Measurements from ENCODE around the gene MAP4K5. TPM values are rescaled to one million over a fixed set of nuclear protein-coding genes. Genes with fewer than 3 reads are reported as not detected.

Gene MAP4K5
- total and polyA plus RNA-seq, 2 of the 13 experiments (the other 11 are each of a cell fraction or from before 2014, with no cell fraction given), result 12.7 to 23.9 TPM

GRCh38 chr14:50396631-50397389 lies 135.6 kb downstream of the MAP4K5 start, which contains the start of gene CDKL1 (continued):
- TF ChIP-seq SP1 (IDR thresholded peaks at IDR 0.05), result no peak
- TF ChIP-seq SP1 (CRISPR knock-in tag; IDR thresholded peaks at IDR 0.05), result peak; percentile 41; the same call in 1 of the 2 replicates
- TF ChIP-seq ZNF556 (CRISPR knock-in tag; IDR thresholded peaks at IDR 0.05; ENCODE audit: borderline replicate concordance), result no peak; the same call in 1 of the 2 replicates
- no peak for TF ChIP-seq MTERF4 (CRISPR knock-in tag; IDR thresholded peaks at IDR 0.05)
- TF ChIP-seq FOXK2 (IDR thresholded peaks at IDR 0.05), result no peak
- no peak for TF ChIP-seq SIX1 (CRISPR knock-in tag; IDR thresholded peaks at IDR 0.05; ENCODE audit: borderline replicate concordance)
- no peak for TF ChIP-seq PAX8 (CRISPR knock-in tag; IDR thresholded peaks at IDR 0.05; ENCODE audit: borderline replicate concordance)
- TF ChIP-seq KDM3A (CRISPR knock-in tag; IDR thresholded peaks at IDR 0.05; ENCODE audit: low read depth), result no peak
- TF ChIP-seq IRF9 (CRISPR knock-in tag; IDR thresholded peaks at IDR 0.05; ENCODE audit: borderline replicate concordance), result peak; percentile 59; the same call in 1 of the 2 replicates
- TF ChIP-seq AKNA (CRISPR knock-in tag; IDR thresholded peaks at IDR 0.05; ENCODE audit: borderline replicate concordance), result no peak
- no peak for TF ChIP-seq ZFP36L2 (CRISPR knock-in tag; IDR thresholded peaks at IDR 0.05)
- peak; percentile 91 for TF ChIP-seq ZNF777 (CRISPR knock-in tag; IDR thresholded peaks at IDR 0.05)
- TF ChIP-seq ZNF501 (CRISPR knock-in tag; IDR thresholded peaks at IDR 0.05), result no peak
- no peak for TF ChIP-seq CENPBD1 (CRISPR knock-in tag; IDR thresholded peaks at IDR 0.05; ENCODE audit: borderline replicate concordance, low read depth)
- no peak for TF ChIP-seq KLF9 (CRISPR knock-in tag; IDR thresholded peaks at IDR 0.05; ENCODE audit: low read depth)
- TF ChIP-seq ZBTB10 (CRISPR knock-in tag; IDR thresholded peaks at IDR 0.05; ENCODE audit: borderline replicate concordance), result peak; percentile 86
- TF ChIP-seq NR1H2 (CRISPR knock-in tag; IDR thresholded peaks at IDR 0.05; ENCODE audit: borderline replicate concordance, low read depth), result peak; percentile 56; the same call in 1 of the 2 replicates
- no peak for TF ChIP-seq MLLT10 (CRISPR knock-in tag; IDR thresholded peaks at IDR 0.05)
- peak; percentile 88; the same call in 1 of the 2 replicates for TF ChIP-seq ZNF546 (CRISPR knock-in tag; conservative IDR thresholded peaks at IDR 0.05)
- no peak for TF ChIP-seq MATR3 (CRISPR knock-in tag; IDR thresholded peaks at IDR 0.05)
